Muscle of leg (tissue), 11 donors: Measurements from ENCODE around the gene SEC14L5. TPM values are rescaled to one million over a fixed set of nuclear protein-coding genes. Genes with fewer than 3 reads are reported as not detected.
"Not testable (repeated sequence)": the region's sequence is repeated elsewhere in the genome, so short reads cannot be mapped to it uniquely, and the experiment has no call there.

Experiments used
- DNase-seq: peaks from one replicate; pipeline ENCODE4 v3.0.0; 2013
- H3K27ac ChIP-seq: one replicate; pipeline ENCODE4 v1.5.1; 2013; ENCODE audit warnings: mild to moderate bottlenecking, low read length, control low read depth
- H3K27me3 ChIP-seq: one replicate; pipeline ENCODE4 v1.6.1; 2013; ENCODE audit warnings: low read length; ENCODE audit not compliant: control insufficient read depth, insufficient read depth
- H3K36me3 ChIP-seq: one replicate; pipeline ENCODE4 v1.6.1; 2013; ENCODE audit warnings: low read length; ENCODE audit not compliant: control insufficient read depth, insufficient read depth
- H3K4me1 ChIP-seq: one replicate; pipeline ENCODE4 v1.6.1; 2013; ENCODE audit warnings: low read length; ENCODE audit not compliant: control insufficient read depth, insufficient read depth
- H3K4me3 ChIP-seq: one replicate; pipeline ENCODE4 v1.5.1; 2013; ENCODE audit warnings: low read length, control low read depth
- H3K9me3 ChIP-seq: replicated peaks from 2 replicates; pipeline ENCODE4 v1.6.1; 2013; ENCODE audit warnings: low read depth, low read length; ENCODE audit not compliant: control insufficient read depth
- WGBS: methylation state at CpG from one replicate; pipeline ENCODE4 v1.1.5; 2013; ENCODE audit warnings: missing lambda C conversion rate; ENCODE audit not compliant: insufficient coverage; 5-methylcytosine and 5-hydroxymethylcytosine counted together
- polyA plus RNA-seq, 8 donors: library from polyadenylated mRNA; unstranded; fragments of 120-200 nt; gene quantifications; one replicate each; pipeline versions ENCODE4 v1.2.1 to v1.2.3, GENCODE V29; 2013; ENCODE audit warnings: inconsistent platforms in 1 of 8, low replicate concordance in 1 of 8; ENCODE audit not compliant: insufficient read length in 8 of 8, insufficient read depth in 1 of 8
- total RNA-seq: library from RNA; stranded (reverse); fragments of 120-200 nt; gene quantifications from one replicate; pipeline ENCODE4 v1.2.4, GENCODE V29; 2013

Gene SEC14L5
- total and polyA plus RNA-seq, 9 donors = 0.40 to 1.00 (median 0.84) TPM

DNA sequence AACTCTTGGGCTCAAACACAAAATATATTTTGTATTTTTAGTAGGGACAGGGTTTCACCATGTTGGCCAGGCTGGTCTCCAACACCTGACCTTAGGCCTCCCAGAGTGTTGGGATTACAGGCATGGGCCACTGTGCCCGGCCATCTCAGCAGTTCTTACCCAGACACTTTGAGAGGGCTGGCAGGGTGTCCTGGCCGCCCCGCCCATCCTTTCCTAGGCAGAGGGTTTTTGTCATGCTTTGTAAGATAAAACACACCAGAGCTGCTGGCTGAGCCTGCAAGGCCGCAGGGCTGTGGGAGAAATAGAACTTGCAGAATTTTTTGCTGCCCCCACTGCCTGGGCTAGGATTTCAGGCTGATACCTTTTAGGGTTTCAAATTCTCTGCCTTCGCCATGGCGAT lies 29.9 kb upstream of the SEC14L5 start:
- peaks cover 12% of the 10 kb centered on the region for H3K9me3 ChIP-seq
- no peak overlapping the region for H3K27ac ChIP-seq
- peaks cover 21% of the 10 kb centered on the region for H3K27me3 ChIP-seq
- WGBS = 81% methylated on average over 6 of the region's 6 CpGs
- no peak for DNase-seq
- H3K36me3 ChIP-seq = no peaks in the 10 kb centered on the region
- peaks cover 5% of the 10 kb centered on the region for H3K4me1 ChIP-seq
- H3K4me3 ChIP-seq = no peak overlapping the region

DNA sequence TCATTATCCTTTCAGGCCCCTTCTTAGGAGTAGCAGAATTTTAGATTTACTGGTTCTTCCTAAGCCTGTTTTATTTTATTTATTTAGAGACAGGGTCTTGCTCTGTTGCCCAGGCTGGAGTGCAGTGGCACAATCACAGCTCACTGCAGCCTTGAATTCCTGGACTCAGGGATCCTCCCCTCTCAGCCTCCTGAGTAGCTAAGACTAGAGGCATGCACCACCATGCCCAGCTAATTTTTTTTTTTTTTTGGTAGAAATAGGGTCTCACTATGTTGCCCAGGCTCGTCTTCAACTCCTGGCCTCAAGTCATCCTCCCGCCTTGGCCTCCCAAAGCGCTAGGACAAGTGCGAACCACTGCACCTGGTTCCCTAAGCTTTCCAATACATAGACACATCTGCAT lies 28.5 kb upstream of the SEC14L5 start:
- WGBS = no CpG with 5 or more reads among the region's 4 CpGs
- not testable (repeated sequence) for H3K27ac ChIP-seq, H3K4me3 ChIP-seq, H3K4me1 ChIP-seq, DNase-seq, H3K36me3 ChIP-seq
- Histone ChIP-seq H3K27me3 (peaks cover 32% of the 10 kb centered on the region), H3K9me3 (peaks cover 12% of the 10 kb centered on the region)

DNA sequence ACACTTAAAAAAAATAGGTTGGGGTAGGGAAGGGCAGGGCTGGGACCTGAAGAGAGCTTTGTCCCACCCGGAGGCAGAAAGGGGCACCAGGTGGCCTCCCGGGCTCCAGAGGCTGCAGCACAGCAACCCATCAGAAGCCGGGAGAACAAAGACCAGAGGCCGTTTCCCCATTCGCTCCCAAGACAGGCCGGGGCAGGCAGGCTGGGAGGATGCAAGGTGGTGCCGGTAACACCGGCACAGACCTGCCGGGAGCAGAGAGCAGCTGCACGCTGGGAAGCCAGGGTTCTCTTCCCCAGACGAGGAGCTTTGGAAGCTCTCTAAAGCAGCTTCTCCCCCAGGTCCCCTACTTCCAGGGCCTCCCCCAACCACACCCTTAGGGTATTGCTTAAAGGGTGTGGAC lies 26.7 kb upstream of the SEC14L5 start:
- DNase-seq = no peak
- H3K27ac ChIP-seq = no peak overlapping the region
- no peaks in the 10 kb centered on the region for H3K36me3 ChIP-seq
- no peak overlapping the region for H3K4me3 ChIP-seq
- peaks cover 49% of the 10 kb centered on the region for H3K27me3 ChIP-seq
- WGBS = 62% methylated on average over 9 of the region's 11 CpGs
- peaks cover 11% of the 10 kb centered on the region for H3K4me1 ChIP-seq
- peaks cover 10% of the 10 kb centered on the region for H3K9me3 ChIP-seq

DNA sequence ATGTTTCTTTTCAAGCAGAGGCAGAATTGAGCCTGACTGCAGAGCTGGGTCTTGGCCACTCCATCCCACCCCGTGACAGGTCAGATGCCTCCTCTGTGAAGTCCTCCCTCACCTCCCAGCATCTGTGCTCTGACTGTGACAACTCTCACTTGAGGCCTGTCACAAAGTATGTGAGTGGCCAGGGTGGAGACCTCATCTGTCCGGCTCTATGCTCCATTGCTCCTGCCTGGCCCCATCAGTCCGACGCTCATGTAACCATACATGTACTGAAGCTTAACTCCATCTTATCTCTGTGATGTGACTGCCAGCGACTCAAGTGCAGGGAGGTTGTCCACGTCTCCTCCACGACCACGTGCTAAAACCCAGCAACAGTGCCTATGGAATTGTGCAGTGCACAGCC lies 24.7 kb upstream of the SEC14L5 start:
- Histone ChIP-seq H3K27ac (no peak overlapping the region), H3K27me3 (peaks cover 69% of the 10 kb centered on the region), H3K4me1 (peaks cover 16% of the 10 kb centered on the region), H3K9me3 (no peaks in the 10 kb centered on the region), H3K4me3 (no peak overlapping the region), H3K36me3 (no peaks in the 10 kb centered on the region)
- 49% methylated on average over 8 of the region's 8 CpGs for WGBS
- DNase-seq = no peak

DNA sequence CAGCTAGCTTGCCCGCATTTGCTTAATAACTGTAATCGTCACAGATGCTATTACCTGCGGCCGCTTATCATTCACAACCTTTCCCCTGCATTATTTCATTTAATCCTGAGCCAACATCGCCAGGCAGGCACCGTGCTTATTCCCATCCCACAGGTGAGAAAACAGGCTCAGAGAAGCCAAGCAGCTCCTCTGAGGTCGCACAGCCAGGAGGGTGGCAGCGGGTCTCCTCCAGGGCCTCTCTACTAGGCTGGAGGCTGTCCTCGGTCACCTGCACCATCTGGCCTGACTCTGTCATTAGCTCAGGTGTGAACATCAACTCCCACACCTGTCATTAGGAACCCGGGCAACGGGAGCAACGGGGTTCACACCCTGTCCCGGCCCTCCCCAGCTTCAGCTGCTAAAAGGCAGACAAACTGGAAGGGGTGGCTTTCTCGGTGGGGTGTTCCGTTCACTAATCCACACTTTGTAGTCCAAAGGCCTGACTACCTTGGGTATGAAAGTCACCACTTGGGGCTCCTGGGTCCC lies 24.2 kb upstream of the SEC14L5 start:
- Histone ChIP-seq H3K36me3 (no peaks in the 10 kb centered on the region), H3K27ac (no peak overlapping the region)
- 79% methylated on average over 14 of the region's 15 CpGs for WGBS

DNA sequence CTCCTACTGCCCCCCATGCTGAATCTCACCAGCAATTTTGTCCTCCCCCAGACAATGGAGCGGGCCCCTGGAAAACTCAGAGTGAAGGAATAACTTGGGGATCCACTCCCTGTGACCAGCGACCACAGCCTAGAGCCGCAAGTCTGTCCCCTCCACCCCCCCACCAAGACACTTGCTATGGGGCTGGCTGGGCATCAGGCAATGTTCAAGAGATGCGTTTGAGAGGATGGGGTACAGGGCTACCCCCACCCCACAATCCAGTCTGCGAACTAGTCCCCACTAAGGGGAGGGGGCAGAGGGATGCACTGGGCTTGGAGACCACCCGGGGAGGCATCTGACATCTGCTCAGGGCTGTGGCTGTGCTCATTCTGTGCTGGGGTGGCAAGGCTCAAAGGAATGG lies 23.5 kb upstream of the SEC14L5 start:
- DNase-seq = no peak
- no peak overlapping the region for H3K4me3 ChIP-seq
- peaks cover 16% of the 10 kb centered on the region for H3K4me1 ChIP-seq
- H3K27me3 ChIP-seq = peaks cover 70% of the 10 kb centered on the region
- H3K36me3 ChIP-seq = no peaks in the 10 kb centered on the region
- no peak overlapping the region for H3K27ac ChIP-seq
- no peaks in the 10 kb centered on the region for H3K9me3 ChIP-seq
- WGBS = 100% methylated on average over 2 of the region's 6 CpGs

More for the DNA sequence above, 24.2 kb upstream of the SEC14L5 start:
- no peak overlapping the region for H3K4me3 ChIP-seq
- no peak for DNase-seq
- peaks cover 16% of the 10 kb centered on the region for H3K4me1 ChIP-seq
- no peaks in the 10 kb centered on the region for H3K9me3 ChIP-seq
- H3K27me3 ChIP-seq = peaks cover 70% of the 10 kb centered on the region

DNA sequence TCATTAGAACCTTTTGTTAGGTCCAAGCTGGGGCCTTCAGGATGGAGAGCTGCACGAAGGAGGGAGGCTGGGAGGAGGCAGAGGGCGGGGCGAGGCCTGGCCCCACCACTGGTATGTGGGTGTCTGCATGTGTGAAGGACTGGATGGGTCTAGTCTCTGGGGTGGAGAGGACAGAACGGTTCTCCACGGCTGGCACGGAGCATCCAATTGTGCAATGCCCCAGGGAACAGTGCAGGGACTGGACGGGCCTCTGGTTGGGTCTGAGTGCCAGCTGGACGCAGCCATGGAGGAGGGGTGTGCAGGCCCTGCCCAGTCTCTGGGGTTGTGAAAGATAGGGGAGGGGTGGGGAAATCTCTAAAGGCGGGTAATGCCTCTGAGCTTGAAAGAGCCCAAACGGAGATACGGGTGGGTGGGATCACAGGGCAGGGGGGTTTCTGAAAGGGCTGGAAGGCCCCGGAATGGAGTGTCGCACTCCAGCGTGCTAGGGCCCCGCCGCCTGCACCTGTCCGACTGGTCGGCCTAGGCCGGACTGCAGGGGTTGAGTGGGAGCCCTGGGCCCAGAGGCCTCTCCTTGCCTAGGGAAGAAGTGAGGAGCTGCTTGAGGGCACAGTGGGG lies 22.8 kb upstream of the SEC14L5 start:
- DNase-seq = no peak
- WGBS = 56% methylated on average over 11 of the region's 19 CpGs
- peaks cover 71% of the 10 kb centered on the region for H3K27me3 ChIP-seq
- no peaks in the 10 kb centered on the region for H3K36me3 ChIP-seq
- no peaks in the 10 kb centered on the region for H3K9me3 ChIP-seq
- no peak overlapping the region for H3K4me3 ChIP-seq
- H3K4me1 ChIP-seq = peaks cover 16% of the 10 kb centered on the region
- no peak overlapping the region for H3K27ac ChIP-seq

DNA sequence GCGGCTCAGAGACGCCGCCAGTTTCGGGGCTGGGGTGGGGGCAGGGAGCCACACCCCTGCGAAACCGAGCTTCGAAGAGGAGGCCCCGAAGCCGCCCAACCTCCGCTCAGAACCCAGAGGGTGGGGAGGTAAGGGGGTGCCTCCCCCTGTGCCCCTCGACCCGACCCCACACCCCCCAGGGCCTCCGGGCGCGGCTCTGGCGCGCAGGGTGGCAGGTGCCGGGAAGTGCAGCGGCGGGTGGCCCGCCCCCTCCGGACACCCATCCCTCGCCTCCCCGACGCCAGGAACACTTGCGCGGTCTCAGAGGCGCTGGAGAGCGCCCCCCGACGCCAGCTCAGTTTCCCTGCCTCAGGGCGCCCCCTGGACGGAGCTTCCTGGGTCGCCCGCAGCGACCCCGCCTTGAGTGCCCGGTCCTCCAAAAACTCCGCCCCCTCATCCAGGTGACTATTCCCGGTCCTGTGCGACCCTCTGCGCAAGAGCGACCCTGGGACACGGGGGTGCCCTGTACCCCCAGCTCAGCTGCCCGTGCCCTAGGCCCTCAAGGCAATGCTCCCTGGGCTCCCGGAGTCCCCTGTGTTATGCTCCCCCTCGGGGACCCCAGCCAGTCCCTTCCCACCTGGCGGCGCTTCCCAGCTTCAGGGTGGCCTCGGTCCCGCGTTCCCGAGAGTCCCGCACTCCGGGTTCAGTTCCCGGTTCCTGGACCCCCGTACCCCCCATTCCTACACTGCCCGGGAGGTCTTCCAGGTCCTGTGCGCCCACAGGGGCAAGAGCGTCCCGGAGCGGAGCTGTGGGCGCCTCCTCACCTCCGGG lies 21.7 kb upstream of the SEC14L5 start:
- under 1% methylated on average over 39 of the region's 64 CpGs for WGBS
- Histone ChIP-seq H3K4me1 (peaks cover 16% of the 10 kb centered on the region), H3K4me3 (peak overlapping the region; percentile 26), H3K36me3 (no peaks in the 10 kb centered on the region), H3K27me3 (peaks cover 65% of the 10 kb centered on the region), H3K9me3 (no peaks in the 10 kb centered on the region), H3K27ac (no peak overlapping the region)
- DNase-seq = no peak

DNA sequence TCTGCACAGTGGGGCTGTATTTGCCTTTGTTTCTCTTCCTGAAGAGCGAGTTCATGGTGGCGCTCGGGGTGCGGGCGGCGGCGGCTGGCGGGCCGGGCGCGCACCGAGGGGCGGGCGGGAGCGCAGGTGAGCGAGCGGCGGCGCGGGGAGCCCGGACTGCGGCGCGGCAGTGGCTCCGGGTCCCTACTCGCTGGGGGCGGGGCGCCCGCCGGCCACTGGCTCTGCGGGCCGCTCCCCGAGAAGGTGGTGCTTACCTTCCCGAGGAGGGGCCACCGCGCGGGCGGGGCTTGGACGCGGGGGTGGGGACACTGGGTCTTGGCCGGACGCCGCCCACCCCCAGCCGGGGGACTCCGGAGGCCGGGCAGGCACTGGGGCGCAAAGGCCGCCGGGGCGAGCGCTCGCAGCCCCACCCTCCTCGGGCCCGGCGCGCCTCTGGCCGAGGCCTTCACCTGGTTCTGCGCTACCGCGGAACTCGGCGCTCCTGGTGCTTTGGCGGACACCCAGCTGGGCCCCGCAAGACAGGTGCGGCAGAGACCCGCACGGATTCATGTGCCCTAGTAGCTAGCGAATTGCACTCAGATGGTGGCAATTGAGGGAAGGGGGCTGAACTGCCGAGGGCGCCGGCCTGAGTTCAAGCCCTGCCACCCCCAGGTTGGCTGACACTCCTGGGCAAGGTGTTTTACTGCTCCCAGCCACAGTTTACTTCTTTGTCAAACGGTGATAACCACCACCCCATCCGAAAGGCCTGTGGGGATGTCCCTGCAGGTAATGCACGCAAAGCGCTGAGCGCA lies 20.9 kb upstream of the SEC14L5 start, which contains the start of gene PPL:
PPL (minus strand) TSS at position 158 of the 791 bp plus-strand sequence; CDS start at position 55, 103 bp downstream.
- no peaks in the 10 kb centered on the region for H3K36me3 ChIP-seq
- peak within 1 kb of the TSS; percentile 26 for H3K4me3 ChIP-seq
- H3K27me3 ChIP-seq = peaks cover 61% of the 10 kb centered on the region
- whole genome bisulfite sequencing = 7% methylated on average over 76 of the region's 76 CpGs
- no peak for DNase-seq
- no peak within 1 kb of the TSS for H3K27ac ChIP-seq
- no peaks in the 10 kb centered on the region for H3K9me3 ChIP-seq
- peaks cover 16% of the 10 kb centered on the region for H3K4me1 ChIP-seq
